Mucosa of descending colon (tissue), 3 donors: ENCODE data around the gene AGPAT3. TPM values are rescaled to one million over a fixed set of nuclear protein-coding genes. Genes with fewer than 3 reads are reported as not detected.

ENCODE experiments used
- ATAC-seq: fragments of 200-7000 bp; cut with Tn5 transposase; one replicate; pipeline ENCODE4 v1.9.1; 2020; ENCODE audit warnings: mild to moderate bottlenecking, moderate library complexity
- DNase-seq, 3 donors: peaks; one replicate each; pipeline ENCODE4 v3.0.0-alpha.2; 2020
- H3K36me3 ChIP-seq: fragments of 200-600 bp; one replicate; pipeline ENCODE4 v1.8.0; 2021; ENCODE audit warnings: low read depth, mild to moderate bottlenecking
- H3K4me1 ChIP-seq: fragments of 200-600 bp; one replicate; pipeline ENCODE4 v1.8.0; 2021; ENCODE audit warnings: low read depth, mild to moderate bottlenecking
- H3K4me3 ChIP-seq: fragments of 200-600 bp; one replicate; pipeline ENCODE4 v1.8.0; 2021; ENCODE audit warnings: mild to moderate bottlenecking
- H3K9me3 ChIP-seq: fragments of 200-600 bp; one replicate; pipeline ENCODE4 v1.8.0; 2021; ENCODE audit warnings: mild to moderate bottlenecking
- intact Hi-C, 2 donors: fragments of 100-400 bp; cut with DNase I in 1 of 2; cut with micrococcal nuclease in 1 of 2; formaldehyde crosslinking; loops; one replicate each; pipeline versions ENCODE4 v1.11.0 to v1.11.1; 2022; cut with DNase I, micrococcal nuclease
- total RNA-seq, 3 donors: library from RNA; stranded (reverse); fragmentation: NEBNext Ultra II Directional in 2 of 3; extraction: Animal tissue kit (Norgen Biotek cat#: 25700) in 2 of 3; gene quantifications; one replicate each; pipeline versions ENCODE4 v1.2.1 to v1.2.4, GENCODE V29; 2021 to 2023
- TF ChIP-seq, protein P1 (sequence below): fragments of 200-600 bp; IDR thresholded peaks from one replicate; pipeline ENCODE4 v1.8.0; 2022; ENCODE audit warnings: antibody characterized with exemption, mild to moderate bottlenecking
- donor health status: DM: no; HTN: no; CAD: no; lungs with moderate emphysema.
- donor health status: DM: no; HTN: no; CAD: no.
- donor health status: DM: no; HTN: yes; CAD: no.

AGPAT3 gene
- total RNA-seq, 3 donors from 2014 or later: 77.7 to 120 (median 97.7) TPM

DNA sequence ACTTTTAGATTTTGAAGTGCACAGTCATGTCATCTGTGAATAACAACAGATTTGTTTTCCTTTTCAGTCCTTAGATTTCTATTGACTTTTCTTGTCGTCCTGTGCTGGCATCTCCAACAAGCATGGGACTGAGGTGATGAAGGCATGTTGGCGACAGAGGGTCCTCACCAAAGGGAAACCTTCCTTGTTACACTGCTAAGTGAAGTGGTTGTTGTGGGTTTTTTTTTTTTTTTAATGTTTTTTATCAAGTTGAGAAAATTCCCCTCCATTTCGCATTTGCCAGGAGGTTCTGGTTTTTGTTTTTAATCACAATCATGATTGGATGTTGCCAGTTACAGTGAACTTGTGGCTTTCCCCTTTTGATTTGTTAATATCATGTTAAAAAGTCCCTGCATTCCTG, 24.0 kb downstream of the AGPAT3 start:
- ATAC-seq: no peak
- intact Hi-C loops: no loop called here
- TF ChIP-seq, protein P1, sequence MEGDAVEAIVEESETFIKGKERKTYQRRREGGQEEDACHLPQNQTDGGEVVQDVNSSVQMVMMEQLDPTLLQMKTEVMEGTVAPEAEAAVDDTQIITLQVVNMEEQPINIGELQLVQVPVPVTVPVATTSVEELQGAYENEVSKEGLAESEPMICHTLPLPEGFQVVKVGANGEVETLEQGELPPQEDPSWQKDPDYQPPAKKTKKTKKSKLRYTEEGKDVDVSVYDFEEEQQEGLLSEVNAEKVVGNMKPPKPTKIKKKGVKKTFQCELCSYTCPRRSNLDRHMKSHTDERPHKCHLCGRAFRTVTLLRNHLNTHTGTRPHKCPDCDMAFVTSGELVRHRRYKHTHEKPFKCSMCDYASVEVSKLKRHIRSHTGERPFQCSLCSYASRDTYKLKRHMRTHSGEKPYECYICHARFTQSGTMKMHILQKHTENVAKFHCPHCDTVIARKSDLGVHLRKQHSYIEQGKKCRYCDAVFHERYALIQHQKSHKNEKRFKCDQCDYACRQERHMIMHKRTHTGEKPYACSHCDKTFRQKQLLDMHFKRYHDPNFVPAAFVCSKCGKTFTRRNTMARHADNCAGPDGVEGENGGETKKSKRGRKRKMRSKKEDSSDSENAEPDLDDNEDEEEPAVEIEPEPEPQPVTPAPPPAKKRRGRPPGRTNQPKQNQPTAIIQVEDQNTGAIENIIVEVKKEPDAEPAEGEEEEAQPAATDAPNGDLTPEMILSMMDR: no peak
- H3K4me1 ChIP-seq: peaks cover 13% of the 10 kb centered on the region
- no peak overlapping the region for H3K4me3 ChIP-seq
- H3K9me3 ChIP-seq: no peaks in the 10 kb centered on the region
- DNase-seq: no peak
- no peaks in the 10 kb centered on the region for H3K36me3 ChIP-seq

DNA sequence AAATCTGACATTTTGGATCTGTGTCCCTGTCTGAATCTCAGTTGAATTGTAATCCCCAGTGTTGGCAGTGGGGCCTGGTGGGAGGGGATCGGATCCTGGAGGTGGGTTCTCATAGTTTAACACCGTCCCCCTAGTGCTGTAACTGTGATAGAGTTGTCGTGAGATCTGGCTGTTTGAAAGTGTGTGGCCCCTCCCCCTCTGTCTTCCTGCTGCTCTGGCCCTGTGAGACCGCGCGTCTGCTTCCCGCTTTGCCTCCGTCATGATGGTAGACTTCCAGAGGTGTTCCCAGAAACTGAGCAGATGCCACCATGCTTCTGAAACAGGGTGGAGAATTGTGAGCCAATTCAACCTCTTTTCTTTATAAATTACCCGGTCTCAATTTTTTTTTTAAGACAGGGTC, 25.0 kb downstream of the AGPAT3 start:
- Histone ChIP-seq H3K4me1 (peaks cover 5% of the 10 kb centered on the region), H3K36me3 (no peaks in the 10 kb centered on the region), H3K9me3 (no peaks in the 10 kb centered on the region), H3K4me3 (no peak overlapping the region)
- no peak for ATAC-seq
- intact Hi-C loops: no loop called here
- TF ChIP-seq, protein P1: no peak
- no peak for DNase-seq

DNA sequence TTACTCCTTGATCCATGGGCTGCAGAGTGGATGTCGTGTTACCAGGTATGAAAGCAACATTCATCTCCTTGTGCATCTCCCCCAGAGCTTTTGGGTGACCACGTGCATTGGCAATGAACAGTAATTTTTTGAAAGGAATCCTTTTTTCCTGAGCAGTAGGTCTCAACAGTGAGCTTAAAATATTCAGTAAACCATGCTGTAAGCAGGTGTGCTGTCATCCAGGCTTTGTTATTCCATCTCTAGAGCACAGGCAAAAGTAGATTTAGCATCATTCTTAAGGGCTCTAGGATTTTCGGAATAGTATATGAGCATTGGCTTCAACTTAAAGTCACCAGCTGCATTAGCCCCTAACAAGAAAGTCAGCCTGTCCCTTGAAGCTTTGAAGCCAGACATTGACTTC, 27.3 kb downstream of the AGPAT3 start:
- H3K36me3 ChIP-seq: no peaks in the 10 kb centered on the region
- TF ChIP-seq, protein P1: no peak
- DNase-seq: no peak
- intact Hi-C loops: no loop called here
- no peak overlapping the region for H3K4me3 ChIP-seq
- no peaks in the 10 kb centered on the region for H3K9me3 ChIP-seq
- ATAC-seq: no peak
- H3K4me1 ChIP-seq: no peaks in the 10 kb centered on the region

DNA sequence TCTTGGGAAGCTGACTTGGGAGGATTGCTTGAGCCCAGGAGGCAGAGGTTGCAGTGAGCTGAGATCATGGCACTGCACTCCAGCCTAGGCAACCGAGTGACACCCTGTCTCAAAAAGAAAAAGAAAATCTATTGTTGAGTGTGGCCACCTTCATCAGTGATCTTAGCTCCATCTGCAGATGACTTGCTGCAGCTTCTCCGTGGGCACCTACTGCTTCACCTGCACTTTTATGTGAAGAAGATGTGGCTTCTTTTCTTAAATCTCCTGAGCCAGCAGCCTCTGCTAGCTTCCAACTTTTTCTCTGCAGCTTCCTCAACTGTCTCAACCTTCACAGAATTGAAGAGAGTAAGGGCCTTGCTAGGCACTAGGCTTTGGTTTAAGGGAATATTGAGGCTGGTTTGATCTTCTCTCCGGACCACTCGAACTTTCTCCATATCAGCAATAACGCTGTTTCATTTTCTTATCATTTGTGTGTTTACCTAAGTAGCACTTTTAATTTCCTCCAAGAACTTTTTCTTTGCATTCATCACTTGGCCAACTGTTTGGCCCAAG, 28.0 kb downstream of the AGPAT3 start:
- TF ChIP-seq, protein P1: no peak
- Histone ChIP-seq H3K4me3 (no peak overlapping the region), H3K4me1 (no peaks in the 10 kb centered on the region), H3K9me3 (no peaks in the 10 kb centered on the region), H3K36me3 (no peaks in the 10 kb centered on the region)
- intact Hi-C loops: no loop called here
- ATAC-seq (no peak), DNase-seq (no peak)

GRCh38 chr21:43893536-43894205, 28.6 kb downstream of the AGPAT3 start:
- no peak for DNase-seq
- no peaks in the 10 kb centered on the region for H3K9me3 ChIP-seq
- intact Hi-C loops: no loop called here
- H3K4me1 ChIP-seq: no peaks in the 10 kb centered on the region
- peak; percentile 28 for ATAC-seq
- TF ChIP-seq, protein P1: no peak
- no peaks in the 10 kb centered on the region for H3K36me3 ChIP-seq
- H3K4me3 ChIP-seq: no peak overlapping the region

DNA sequence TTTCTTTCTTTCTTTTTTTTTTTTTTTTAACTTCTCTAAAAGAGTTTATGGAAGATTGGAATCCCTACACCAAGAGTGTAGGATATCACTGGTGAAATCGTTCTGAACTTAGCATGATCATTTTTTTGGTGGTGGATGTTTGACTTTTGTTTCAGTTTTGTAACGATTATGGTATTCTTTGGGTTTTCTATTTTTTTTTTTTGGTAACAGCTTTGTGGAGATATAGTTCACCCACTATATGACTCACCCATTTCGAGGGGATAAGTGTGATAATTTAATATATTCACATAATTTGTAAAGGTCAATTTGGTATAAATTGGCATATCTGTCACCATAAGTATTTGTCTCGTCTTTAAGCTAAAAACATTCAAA, 29.2 kb downstream of the AGPAT3 start:
- intact Hi-C loops: no loop called here
- no peak for ATAC-seq
- TF ChIP-seq, protein P1: no peak

More for the DNA sequence above, 29.2 kb downstream of the AGPAT3 start:
- Histone ChIP-seq H3K9me3 (no peaks in the 10 kb centered on the region), H3K36me3 (no peaks in the 10 kb centered on the region), H3K4me1 (no peaks in the 10 kb centered on the region), H3K4me3 (no peak overlapping the region)
- no peak for DNase-seq
